Right ventricle myocardium inferior (tissue), 1 donor: ENCODE results near the gene DDX6. TPM values are rescaled to one million over a fixed set of nuclear protein-coding genes. Genes with fewer than 3 reads are reported as not detected.
"Not testable (repeated sequence)": the region's sequence is repeated elsewhere in the genome, so short reads cannot be mapped to it uniquely, and the experiment has no call there.

Source experiments
- ATAC-seq: fragments of 200-7000 bp; cut with Tn5 transposase; one replicate; pipeline ENCODE4 v1.9.1; 2020; ENCODE audit warnings: mild to moderate bottlenecking, moderate library complexity
- DNase-seq: peaks from one replicate; pipeline ENCODE4 v3.0.0; 2021; ENCODE audit errors: missing footprints
- intact Hi-C: fragments of 100-400 bp; cut with DNase I; formaldehyde crosslinking; loops from one replicate; pipeline ENCODE4 v1.11.0; 2022
- total RNA-seq: library from RNA; stranded (reverse); fragmentation: NEBNext Ultra II Directional; extraction: Animal tissue kit (Norgen Biotek cat#: 25700); gene quantifications from one replicate; pipeline ENCODE4 v1.2.1, GENCODE V29; 2021
- donor health status: DM: no; HTN: yes; CAD: no; lungs with severe emphysema.

The DDX6 gene
- total RNA-seq, 1 donor from 2014 or later, result 121 TPM

DNA sequence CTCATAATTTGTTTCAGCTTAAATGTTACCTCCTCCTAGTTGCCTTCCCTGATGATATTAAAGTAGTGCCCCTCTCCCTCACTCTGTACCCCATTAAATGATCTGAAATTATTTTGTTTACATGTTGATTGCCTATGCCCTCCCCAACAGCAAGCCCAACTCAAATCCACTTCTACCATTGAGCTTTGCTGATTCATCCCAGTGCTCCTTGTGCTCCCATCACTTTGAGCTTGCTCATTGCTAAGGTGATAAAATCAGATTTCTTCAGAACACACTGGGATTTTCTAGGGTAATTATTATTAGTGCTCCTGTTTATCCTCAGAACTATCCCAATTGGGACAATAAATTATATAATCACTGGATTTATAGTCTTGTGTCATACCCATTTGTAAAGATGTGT is 8.4 kb upstream of the DDX6 start:
- no peak for ATAC-seq

DNA sequence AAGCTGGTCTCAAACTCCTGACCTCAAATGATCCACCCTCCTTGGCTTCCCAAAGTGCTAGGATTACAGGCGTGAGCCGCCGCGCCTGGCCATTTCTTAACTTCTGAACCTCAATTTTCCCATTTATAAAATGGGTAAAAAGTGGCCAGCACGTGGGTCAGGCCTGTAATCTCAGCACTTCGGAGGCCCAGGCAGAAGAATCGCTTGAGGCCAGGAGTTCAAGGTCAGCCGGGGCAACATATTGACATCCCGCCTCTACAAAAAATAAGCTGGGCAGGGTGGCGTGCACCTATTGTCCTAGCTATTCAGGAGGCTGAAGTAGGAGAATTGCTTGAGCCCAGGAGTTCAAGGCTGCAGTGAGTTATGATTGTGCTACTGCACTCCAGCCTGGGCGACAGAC is 6.5 kb upstream of the DDX6 start:
- ATAC-seq (no peak), DNase-seq (no peak)

More for the DNA sequence above, 8.4 kb upstream of the DDX6 start:
- no peak for DNase-seq
- intact Hi-C loops, result no loop called here

DNA sequence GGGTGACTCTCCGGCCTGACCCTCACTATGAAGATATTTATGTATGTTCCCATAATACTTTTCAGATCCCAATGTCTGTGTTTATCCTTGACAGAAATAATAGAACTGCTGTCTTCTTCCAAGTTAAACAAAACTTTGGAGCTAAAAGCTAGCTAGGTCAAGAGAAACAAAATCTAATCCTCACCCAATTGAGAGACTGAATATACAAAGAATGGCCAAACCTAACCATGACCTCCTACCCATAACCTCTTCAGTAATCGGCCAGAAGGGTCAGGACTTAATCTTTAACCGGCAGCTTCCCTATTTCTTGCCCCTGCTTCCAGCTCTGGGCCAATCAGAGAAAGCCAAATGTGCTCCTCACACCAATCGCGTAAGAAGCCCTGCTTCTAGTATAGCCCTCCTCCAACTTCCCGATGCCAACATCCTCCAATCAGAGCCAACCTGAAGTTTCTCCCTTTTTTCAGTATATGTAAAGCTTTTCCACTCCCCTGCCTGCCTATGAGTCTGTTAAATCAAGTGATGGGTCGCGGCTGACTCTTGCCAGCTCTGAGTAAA is 1.7 kb upstream of the DDX6 start:
- ATAC-seq (peak; percentile 67), DNase-seq (peak; percentile 71)
- intact Hi-C loops, result loop anchor here (5.0 kb wide), 1 partner anchor 45 kb away; no protein-coding TSS in a partner anchor

More for the DNA sequence above, 6.5 kb upstream of the DDX6 start:
- intact Hi-C loops, result no loop called here

DNA sequence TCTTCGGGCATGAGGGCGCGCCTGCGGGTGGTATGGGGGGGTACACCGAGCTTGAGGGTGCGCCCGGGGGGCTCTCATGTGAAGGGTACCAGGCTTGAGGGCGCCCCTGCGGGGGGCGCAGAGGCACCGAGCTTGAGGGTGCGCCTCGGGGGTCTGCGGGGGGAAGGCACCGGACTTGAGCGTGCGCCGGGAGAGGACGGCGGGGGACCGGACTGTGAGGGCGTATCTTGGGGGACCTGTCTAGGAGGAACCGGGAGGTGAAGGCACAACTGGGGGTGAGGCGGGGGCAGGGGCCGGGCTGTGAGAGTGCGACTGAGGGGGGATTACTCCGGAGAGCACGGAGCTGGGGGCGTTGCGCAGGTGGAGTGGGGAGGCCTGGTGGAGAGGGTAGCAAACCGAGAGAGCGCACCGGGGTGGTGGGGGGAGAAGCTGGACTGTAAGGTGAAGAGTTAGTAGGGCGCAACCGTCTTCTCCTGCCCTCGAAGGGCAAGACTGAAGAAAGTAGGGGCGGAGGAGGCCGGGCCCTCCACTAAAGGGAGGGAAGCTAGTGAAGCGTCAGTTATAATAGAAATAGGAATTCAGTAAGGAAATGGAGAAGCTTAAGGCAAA is 1.1 kb upstream of the DDX6 start:
- intact Hi-C loops, result loop anchor here (2.0 to 5.0 kb wide), 3 partner anchors 45 to 137 kb away; no protein-coding TSS in a partner anchor
- ATAC-seq (peak; percentile 4), DNase-seq (peak; percentile 64)

DNA sequence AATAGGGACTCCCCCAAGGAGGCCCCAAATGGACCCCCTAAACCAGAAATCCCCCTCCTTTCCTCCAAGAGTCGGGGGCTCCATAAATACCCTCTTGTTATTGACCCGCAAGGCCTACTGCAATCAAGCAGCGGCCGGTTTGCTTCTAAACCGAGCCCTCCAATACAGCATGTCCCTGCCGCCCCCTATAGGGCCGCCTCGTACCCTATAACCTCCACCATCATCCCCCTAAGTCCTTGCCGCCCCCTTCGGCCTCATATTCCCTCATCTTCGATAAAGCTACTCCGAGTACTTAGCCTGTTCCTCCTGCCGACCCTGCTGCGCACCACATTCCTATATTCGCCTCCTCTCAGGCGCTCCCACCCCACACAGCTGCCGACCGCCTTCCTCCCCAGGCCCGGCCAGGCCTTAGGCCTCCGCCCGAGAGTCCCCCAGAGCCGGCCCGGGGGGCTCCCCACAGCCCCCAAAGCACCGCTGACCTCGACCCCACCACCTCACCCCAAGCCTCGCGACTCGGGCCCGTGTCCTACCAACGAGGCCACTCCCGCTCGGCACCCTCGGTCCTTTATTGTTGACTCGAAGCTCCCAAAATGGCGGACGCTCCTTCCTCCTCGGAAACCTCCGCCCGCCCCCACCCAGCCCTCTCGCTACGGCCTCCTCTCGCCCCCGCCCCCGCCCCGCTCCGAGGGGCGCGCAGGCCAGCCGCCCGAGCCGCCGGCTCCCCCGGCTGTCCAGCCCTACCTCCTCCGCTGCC is 430 bp downstream of the DDX6 start:
- intact Hi-C loops, result loop anchor here (2.0 to 5.0 kb wide), 3 partner anchors 43 to 138 kb away; no protein-coding TSS in a partner anchor
- DNase-seq (peak; percentile 78), ATAC-seq (peak; percentile 56)

DNA sequence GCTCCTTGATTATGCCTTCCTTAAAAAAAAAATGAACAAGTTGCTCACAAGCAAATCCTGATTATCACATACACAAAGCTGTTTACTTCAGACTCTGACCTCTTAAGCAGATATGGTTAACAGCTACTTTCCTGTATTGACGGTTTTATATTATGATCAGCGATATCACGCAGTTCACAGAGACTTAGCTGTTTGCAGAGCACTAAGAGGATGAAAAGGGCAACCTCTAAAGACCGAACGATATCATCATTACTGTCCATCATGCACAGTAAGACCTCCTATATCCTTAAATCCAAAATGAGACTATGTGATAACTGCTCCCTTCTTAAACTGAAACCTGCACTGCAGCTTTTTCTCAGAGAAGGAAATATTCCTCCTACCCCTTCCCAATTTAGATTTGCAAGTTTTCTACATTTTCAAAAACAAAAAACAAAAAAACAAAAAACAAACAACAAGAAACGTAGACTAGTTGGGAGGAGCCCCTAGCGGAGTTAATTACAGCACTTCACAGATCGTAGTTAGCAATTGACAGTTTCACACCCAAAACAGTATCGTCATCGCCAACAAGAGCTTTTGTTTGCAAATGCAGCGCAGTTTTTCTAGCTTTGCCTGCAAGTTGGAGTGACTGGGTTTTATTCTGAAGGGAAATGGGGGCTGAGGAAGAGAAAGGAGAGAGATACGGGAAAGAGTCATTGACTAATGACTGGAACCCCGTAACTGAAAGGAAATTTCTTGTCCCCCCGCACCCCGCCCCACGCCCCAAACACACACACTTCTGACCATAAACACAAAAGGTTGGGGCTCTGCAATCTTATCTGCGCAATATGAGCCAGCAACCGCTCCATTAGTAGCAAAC is 1.2 kb downstream of the DDX6 start:
- ATAC-seq, result no peak
- intact Hi-C loops, result loop anchor here (2.0 to 5.0 kb wide), 3 partner anchors 42 to 139 kb away; no protein-coding TSS in a partner anchor
- no peak for DNase-seq

DNA sequence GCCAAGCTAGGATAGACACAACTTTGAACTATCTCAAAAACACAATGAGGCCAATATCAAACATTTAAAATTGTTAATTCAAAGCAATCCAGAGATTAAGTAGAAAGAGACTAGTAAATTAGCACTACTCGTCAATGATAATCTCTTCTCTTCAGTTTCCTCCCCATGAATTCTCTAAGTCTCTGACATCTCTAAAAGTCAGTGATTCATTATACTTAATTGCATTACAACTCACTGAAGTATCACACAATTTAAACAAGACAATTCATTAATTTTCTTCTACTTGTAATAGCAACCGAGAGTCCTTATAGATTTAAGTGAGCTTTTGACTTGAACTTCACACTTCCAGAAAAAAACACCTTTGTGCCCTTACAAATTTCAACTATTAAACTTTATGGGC is 4.3 kb downstream of the DDX6 start:
- DNase-seq (no peak), ATAC-seq (no peak)
- intact Hi-C loops, result no loop called here

DNA sequence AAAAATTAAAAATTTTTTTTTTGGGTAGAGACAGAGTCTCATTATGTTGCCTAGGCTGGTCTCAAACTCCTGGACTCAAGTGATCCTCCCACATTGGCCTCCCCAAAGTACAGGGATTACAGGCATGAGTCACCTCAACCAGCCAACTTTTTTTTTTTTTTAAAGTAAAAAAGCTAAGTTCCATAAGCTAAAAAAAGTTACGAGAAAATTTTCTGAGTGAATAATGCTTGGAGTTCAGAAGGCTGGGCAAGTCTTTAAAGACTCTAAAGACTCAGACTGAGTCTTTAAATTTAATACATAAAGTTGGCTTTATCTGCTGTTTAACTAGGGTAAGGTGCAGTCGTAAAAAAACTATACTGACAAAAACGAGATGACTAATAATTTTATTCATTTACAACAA is 5.6 kb downstream of the DDX6 start:
- no peak for DNase-seq
- no peak for ATAC-seq
- intact Hi-C loops, result no loop called here

DNA sequence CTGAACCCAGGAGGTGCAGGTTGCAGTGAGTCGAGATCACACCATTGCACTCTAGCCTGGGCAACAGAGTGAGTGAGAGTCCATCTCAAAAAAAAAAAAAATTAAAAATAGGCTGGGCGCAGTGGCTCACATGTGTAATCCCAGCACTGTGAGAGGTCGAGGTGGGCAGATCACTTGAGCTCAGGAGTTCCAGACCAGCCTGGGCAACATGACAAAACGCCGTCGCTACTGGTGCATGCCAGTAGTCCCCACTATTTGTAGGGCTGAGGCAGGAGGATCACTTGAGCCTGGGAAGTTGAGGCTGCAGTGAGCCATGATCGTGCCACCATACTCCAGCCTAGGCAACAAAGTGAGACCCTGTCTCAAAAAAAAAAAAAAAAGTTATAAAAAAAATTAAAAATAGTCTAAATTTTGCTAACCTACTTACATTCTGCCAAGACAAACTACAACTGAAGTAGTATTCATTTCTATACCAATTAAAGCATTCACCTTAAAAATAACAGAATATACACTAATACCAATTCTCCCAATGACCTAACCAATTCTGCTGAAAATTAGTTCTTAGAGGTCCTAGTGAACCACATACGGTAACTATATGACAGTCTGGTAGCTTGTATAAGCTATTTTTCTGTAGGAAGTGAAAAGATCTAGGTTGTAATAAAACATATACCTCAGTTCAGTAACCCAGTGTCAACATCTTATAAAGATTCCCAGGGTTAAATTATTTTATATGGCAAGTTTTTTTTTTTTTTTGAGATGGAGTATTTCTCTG is 7.1 kb downstream of the DDX6 start:
- DNase-seq (peak; percentile 72), ATAC-seq (peak; percentile 62)
- intact Hi-C loops, result no loop called here

DNA sequence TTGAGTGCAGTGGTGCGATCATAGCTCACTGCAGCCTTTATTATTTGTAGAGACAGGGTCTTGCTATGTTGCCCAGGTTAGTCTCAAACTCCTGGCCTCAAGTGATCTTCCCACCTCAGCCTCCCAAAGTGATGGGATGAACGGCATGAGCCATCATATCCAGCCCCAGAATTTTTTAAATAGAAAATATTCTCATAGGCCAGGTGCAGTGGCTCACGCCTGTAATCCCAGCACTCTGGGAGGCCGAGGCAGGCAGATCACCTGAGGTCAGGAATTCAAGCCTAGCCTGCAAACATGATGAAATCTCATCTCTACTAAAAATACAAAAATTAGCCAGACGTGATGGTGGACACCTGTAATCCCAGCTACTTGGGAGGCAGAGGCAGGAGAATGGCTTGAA is 7.6 kb downstream of the DDX6 start:
- ATAC-seq, DNase-seq, intact Hi-C loops: not testable (repeated sequence)

DNA sequence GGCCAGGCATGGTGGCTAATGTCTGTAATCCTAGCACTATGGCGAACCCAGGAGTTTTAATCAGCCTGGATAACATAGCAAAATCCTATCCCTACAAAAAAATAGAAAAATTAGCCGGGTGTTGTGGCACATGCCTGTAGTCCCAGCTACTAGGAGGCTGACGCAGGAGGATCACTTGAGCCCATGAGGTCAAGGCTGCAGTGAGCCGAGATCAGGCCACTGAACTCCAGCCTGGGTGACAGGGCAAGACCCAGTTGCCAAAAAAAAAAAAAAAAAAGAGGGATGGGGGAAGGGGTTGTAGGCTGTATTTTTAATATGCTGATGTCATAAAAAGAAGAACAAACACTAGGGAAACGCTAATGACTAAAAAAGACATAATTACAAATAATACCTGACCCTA is 12.1 kb downstream of the DDX6 start:
- ATAC-seq (no peak), DNase-seq (no peak)
- intact Hi-C loops, result no loop called here

DNA sequence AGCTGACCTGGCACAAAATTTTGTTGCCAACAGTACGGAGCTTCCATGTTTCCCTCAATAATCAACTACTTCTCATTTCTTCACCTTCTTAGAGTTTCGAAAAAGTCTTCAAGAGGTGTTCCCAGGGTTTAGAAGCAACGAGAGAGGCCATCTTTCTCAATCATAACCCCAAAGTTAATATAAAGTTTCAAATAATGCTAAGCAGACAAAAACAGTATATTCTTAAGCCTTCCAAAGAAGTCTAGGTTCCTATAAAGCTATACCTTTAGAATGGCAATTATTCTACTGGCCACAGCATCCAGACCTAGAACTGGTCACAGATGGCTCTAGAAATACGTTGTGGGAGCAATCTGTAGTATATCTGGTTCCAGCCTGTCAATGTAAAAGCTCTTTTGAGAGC is 16.9 kb downstream of the DDX6 start:
- DNase-seq (no peak), ATAC-seq (no peak)
- intact Hi-C loops, result no loop called here

DNA sequence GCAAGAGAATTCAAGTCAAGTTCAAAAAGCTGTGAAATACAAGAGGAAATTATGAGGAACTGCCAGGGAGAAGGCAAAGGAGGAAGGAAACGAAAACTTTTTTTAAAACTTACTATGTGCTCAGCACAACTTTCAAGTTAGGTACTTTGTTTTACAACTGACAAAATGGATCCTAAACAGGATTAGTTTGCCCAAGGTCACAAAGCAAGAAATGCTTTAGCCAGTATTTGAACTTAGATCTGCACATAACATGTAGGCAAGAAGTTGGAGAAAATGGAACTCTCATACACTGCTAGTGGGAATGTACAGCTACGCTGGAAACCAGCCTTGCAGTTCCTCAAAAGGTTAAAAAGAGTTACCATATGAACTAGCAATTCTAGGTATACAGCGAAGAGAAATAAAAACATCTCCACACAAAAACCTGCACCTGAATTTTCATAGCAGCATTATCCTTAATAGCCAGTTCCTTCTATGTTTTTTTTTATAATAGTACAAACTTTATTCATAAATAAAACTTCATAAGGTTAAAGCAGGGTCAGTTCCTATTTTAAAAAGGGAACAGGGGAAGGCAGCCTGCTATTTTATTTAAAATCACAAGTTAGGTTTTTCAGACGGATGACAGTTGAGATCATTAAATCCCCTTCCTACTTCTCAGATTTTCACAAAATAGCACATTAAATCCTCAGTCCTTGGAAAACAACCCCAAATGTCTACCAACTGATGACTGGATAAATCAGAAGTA is 19.2 kb downstream of the DDX6 start:
- ATAC-seq, result no peak
- intact Hi-C loops, result no loop called here

DNA sequence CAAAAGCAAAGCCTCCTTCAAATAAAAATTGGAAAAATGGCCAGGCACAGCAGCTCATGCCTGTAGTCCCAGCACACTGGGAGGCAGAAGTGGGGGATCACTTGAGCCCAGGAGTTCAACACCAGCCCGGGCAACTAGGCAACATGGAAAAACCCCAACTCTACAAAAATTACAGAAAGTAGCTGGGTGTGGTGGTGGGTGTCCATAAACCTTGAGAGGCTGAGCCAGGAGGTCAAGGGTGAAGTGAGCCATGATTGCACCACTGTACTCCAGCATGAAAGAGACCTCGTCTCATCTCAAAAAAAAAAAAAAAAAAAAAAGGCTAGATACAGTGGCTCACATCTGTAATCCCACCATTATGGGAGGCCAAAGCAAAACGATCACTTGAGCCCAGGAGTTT is 22.3 kb downstream of the DDX6 start:
- DNase-seq, result no peak
- intact Hi-C loops, result no loop called here

More for the DNA sequence above, 19.2 kb downstream of the DDX6 start:
- DNase-seq, result no peak

DNA sequence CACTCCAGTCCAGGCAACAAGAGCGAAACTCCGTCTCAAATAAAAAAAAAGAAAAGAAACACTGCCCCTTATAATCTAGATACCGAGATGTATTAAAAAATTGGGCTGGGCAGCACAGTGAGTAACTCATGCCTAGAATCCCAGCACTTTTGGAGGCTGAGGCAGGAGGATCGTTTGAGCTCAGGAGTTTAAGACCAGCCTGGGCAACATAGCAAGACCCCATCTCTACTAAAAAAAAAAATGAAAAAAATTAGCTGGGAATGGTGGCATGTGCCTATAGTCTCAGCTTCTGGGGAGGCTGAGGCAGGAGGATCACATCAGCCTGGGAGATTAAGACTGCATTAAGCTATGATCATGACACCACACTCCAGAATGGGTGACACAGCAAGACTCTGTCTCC is 24.9 kb downstream of the DDX6 start:
- ATAC-seq, result no peak
- DNase-seq, result no peak
- intact Hi-C loops, result no loop called here

More for the DNA sequence above, 22.3 kb downstream of the DDX6 start:
- no peak for ATAC-seq

DNA sequence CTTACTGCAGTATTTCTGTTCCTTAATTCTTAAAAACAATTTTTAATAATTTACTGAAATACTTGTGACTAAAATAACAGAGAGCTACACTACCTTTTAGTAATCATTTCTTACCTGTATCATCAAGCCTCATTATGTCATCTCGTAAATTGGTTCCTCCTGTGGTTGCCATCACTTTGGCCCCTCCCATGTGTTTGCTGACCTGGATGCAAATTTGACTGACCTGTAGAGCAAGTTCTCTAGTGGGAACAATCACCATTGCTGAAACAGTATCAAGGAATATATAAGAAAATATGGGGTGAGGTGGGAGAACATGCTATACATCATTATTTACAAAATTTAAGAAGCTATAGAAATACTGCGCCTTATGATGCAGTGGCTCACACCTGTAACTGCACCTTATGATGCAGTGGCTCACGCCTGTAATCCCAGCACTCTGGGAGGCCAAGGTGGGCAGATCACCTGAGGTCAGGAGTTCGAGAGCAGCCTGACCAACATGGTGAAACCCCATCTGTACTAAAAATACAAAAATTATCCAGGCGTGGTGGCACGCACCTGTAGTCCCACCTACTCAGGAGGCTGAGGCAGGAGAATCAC is 25.8 kb downstream of the DDX6 start:
- ATAC-seq, DNase-seq, intact Hi-C loops: not testable (repeated sequence)

DNA sequence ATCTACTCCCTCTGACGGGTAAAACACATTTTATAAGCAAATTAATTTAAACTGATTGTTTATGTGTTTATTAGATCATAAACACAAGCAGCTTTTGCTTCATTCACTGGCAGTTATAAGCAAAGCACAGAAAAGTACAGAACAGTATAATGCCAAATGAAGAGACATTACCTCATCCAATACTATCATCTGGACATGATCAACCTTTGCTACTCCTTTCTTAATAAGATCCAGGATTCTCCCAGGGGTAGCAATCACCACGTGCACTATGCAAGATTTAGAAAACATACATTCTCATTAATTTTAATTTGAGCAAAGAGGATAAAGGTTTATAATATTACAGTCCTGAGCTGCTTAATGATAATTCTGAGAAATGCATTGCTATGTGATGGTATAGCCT is 27.9 kb downstream of the DDX6 start:
- intact Hi-C loops, result no loop called here
- ATAC-seq, result no peak
- no peak for DNase-seq
